Left ventricle myocardium inferior (tissue), 1 donor: ENCODE results near the gene AMD1. TPM values are rescaled to one million over a fixed set of nuclear protein-coding genes. Genes with fewer than 3 reads are reported as not detected.

Experiments
- DNase-seq: peaks from one replicate; pipeline ENCODE4 v3.0.0-alpha.2; 2020
- H3K27ac ChIP-seq: fragments of 200-600 bp; replicated peaks from 2 replicates; pipeline ENCODE4 v1.8.0; 2021
- H3K27me3 ChIP-seq: fragments of 200-600 bp; 2 replicates; pipeline ENCODE4 v1.8.0; 2021; ENCODE audit warnings: low read depth
- H3K36me3 ChIP-seq: fragments of 200-600 bp; 2 replicates; pipeline ENCODE4 v1.8.0; 2021
- H3K4me1 ChIP-seq: fragments of 200-600 bp; 2 replicates; pipeline ENCODE4 v1.8.0; 2021
- H3K4me3 ChIP-seq: fragments of 200-600 bp; 2 replicates; pipeline ENCODE4 v1.8.0; 2021; ENCODE audit warnings: mild to moderate bottlenecking, moderate library complexity
- H3K9me3 ChIP-seq: fragments of 200-600 bp; replicated peaks from 2 replicates; pipeline ENCODE4 v1.8.0; 2021
- intact Hi-C: fragments of 100-400 bp; cut with micrococcal nuclease; formaldehyde crosslinking; loops from one replicate; pipeline ENCODE4 v1.11.0; 2022
- total RNA-seq: library from RNA; stranded (reverse); fragmentation: NEBNext Ultra II Directional; extraction: Animal tissue kit (Norgen Biotek cat#: 25700); gene quantifications from one replicate; pipeline ENCODE4 v1.2.1, GENCODE V29; 2021
- TF ChIP-seq, protein P1 (sequence below): fragments of 200-600 bp; IDR thresholded peaks from 2 replicates; pipeline ENCODE4 v1.8.0; 2021; ENCODE audit warnings: antibody characterized with exemption, mild to moderate bottlenecking, borderline replicate concordance
- donor health status: DM: no; HTN: yes; CAD: no; lungs with severe emphysema.

The AMD1 gene
- total RNA-seq, 1 donor from 2014 or later = 72.8 TPM

DNA sequence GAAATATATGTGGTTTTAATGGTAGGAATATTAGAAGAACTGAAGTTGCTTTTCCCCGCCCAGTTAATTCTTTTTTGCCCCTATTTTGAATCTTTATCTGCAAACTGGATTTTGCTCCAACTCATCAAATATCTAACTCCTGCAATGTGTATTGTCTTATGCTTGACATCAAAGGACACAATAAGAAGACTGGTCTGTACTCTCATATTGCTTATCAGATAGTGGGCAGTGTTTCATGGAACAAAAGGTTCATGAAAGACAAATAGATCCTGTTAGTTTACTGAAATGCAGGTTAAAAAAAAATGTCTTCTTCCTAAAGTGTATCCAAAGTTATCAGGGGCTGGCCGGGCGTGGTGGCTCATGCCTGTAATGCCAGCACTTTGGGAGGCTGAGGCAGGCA lies 56.2 kb downstream of the AMD1 start:
- intact Hi-C loops = no loop called here
- Histone ChIP-seq H3K4me1 (no peaks in the 10 kb centered on the region), H3K9me3 (no peaks in the 10 kb centered on the region), H3K4me3 (no peak overlapping the region), H3K27ac (no peak overlapping the region), H3K36me3 (no peaks in the 10 kb centered on the region), H3K27me3 (peaks cover 5% of the 10 kb centered on the region)
- TF ChIP-seq, protein P1, sequence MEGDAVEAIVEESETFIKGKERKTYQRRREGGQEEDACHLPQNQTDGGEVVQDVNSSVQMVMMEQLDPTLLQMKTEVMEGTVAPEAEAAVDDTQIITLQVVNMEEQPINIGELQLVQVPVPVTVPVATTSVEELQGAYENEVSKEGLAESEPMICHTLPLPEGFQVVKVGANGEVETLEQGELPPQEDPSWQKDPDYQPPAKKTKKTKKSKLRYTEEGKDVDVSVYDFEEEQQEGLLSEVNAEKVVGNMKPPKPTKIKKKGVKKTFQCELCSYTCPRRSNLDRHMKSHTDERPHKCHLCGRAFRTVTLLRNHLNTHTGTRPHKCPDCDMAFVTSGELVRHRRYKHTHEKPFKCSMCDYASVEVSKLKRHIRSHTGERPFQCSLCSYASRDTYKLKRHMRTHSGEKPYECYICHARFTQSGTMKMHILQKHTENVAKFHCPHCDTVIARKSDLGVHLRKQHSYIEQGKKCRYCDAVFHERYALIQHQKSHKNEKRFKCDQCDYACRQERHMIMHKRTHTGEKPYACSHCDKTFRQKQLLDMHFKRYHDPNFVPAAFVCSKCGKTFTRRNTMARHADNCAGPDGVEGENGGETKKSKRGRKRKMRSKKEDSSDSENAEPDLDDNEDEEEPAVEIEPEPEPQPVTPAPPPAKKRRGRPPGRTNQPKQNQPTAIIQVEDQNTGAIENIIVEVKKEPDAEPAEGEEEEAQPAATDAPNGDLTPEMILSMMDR = no peak
- no peak for DNase-seq

DNA sequence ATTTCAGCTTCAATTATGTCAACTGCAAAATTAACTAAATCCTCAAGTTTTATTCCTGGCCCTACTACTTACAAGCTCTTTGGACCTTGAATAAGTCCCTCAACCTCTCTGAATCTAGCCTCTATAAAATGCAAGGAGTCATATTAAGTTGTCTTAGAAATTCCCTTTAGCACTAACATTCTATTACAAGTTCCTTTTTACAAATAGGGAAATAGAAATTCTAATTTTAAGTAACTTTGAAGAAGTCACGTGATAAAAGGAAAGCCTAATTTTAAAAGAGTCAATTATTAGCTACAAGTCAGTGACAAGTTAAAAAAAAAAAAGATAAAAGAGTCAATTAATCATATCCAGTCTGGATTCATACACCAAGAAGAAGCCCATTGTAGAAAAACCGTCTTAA lies 59.3 kb downstream of the AMD1 start:
- DNase-seq = no peak
- Histone ChIP-seq H3K4me3 (no peak overlapping the region), H3K27ac (no peak overlapping the region), H3K9me3 (no peaks in the 10 kb centered on the region), H3K27me3 (peaks cover 5% of the 10 kb centered on the region), H3K4me1 (no peaks in the 10 kb centered on the region), H3K36me3 (no peaks in the 10 kb centered on the region)
- intact Hi-C loops = no loop called here
- TF ChIP-seq, protein P1 = no peak

DNA sequence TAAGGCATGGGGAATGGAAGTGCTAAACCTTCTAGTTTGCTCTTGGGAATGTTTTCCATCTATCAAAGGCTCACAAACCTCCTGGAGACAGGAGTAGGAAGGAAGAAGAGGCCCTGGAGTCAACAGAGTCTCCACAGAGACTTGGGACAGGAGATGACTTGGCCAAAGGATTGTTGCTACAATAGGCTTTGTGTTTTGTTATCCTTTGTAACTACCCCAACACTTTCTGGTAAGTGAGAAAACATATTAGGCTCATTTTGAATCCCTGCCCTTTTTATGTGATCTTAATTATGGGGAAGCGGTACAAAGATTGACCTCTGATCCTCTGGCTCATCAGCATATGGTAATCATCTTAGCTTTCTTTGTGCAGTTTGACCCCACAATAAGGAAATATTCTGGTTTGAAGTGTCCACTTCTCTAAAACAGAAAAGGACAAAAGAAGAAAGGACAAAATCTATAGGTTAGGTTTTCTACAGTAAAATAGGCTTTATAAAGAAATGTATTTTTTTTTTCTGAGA lies 59.9 kb downstream of the AMD1 start:
- Histone ChIP-seq H3K4me1 (no peaks in the 10 kb centered on the region), H3K27ac (no peak overlapping the region), H3K36me3 (no peaks in the 10 kb centered on the region), H3K27me3 (peaks cover 2% of the 10 kb centered on the region), H3K4me3 (no peak overlapping the region), H3K9me3 (no peaks in the 10 kb centered on the region)
- DNase-seq = no peak
- TF ChIP-seq, protein P1 = no peak
- intact Hi-C loops = no loop called here

DNA sequence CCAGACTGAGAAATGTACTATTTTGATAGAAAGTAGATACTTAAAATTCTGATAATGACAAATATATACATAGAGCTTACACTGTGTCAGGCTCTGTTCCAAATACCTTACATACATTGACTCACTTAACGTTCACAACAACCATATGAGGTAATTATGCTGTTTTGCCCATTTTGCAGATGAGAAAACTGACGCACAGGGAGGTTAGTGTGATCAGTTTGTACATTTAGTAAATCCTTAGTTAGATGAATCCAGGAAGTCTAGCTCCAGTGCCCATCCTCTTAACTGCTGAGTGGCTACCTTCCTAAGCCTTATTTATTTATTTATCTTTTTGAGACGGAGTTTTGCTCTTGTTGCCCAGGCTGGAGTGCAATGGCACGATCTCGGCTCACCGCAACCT lies 60.6 kb downstream of the AMD1 start:
- no peaks in the 10 kb centered on the region for H3K9me3 ChIP-seq
- TF ChIP-seq, protein P1 = no peak
- no peak overlapping the region for H3K27ac ChIP-seq
- no peaks in the 10 kb centered on the region for H3K4me1 ChIP-seq
- H3K4me3 ChIP-seq = no peak overlapping the region
- no peaks in the 10 kb centered on the region for H3K27me3 ChIP-seq
- no peaks in the 10 kb centered on the region for H3K36me3 ChIP-seq
- intact Hi-C loops = no loop called here
- DNase-seq = no peak

DNA sequence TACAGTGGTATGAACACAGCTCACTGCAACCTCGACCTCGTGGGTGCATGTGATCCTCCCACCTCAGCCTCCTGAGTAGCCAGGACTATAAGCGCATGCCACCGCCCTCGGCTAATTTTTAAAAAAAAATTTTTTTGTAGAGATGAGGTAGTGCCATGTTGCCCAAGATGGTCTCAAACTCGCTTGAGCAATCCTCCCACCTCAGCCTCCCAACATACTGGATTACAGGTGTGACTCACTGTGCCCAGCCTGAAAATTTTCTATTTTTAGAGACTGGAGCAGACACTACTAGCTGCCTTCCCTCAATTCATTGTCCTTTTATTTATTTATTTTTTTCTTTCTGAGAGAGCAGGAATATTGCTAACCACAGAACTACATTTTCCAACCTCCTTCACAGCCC lies 63.6 kb downstream of the AMD1 start:
- intact Hi-C loops = no loop called here
- H3K27me3 ChIP-seq = no peaks in the 10 kb centered on the region
- H3K27ac ChIP-seq = no peak overlapping the region
- DNase-seq = no peak
- TF ChIP-seq, protein P1 = no peak
- H3K36me3 ChIP-seq = no peaks in the 10 kb centered on the region
- H3K4me1 ChIP-seq = no peaks in the 10 kb centered on the region
- no peaks in the 10 kb centered on the region for H3K9me3 ChIP-seq
- H3K4me3 ChIP-seq = no peak overlapping the region
